NCI-H2107 (cell line): ENCODE data around the gene C9orf50.

ENCODE experiments used
- DNase-seq: peaks from one replicate; lab custom pipeline; 2025; lab: John Stamatoyannopoulos, UW

Gene C9orf50

GRCh38 chr9:129631674-129632129 lies 10.8 kb upstream of the C9orf50 start:
- DNase-seq, result no peak

- no peak for DNase-seq
Measured at GRCh38 chr9:129630967-129631673, 10.2 kb upstream of the C9orf50 start.

GRCh38 chr9:129629251-129629820 lies 8.4 kb upstream of the C9orf50 start:
- no peak for DNase-seq

GRCh38 chr9:129628709-129629108 lies 7.8 kb upstream of the C9orf50 start:
- DNase-seq, result no peak

- no peak for DNase-seq
Measured at GRCh38 chr9:129627556-129628440, 6.9 kb upstream of the C9orf50 start.

- no peak for DNase-seq
Measured at GRCh38 chr9:129626625-129627284, 5.9 kb upstream of the C9orf50 start.

- DNase-seq, result peak; percentile 54
Measured at GRCh38 chr9:129626079-129626624, 5.3 kb upstream of the C9orf50 start, which contains the start of gene NTMT1. TSS of gene NTMT1 (plus strand) at chr9:129626163. CDS start at chr9:129632704, 6,541 bp downstream.

- DNase-seq, result no peak
Measured at GRCh38 chr9:129624947-129625346, 4.0 kb upstream of the C9orf50 start.

GRCh38 chr9:129624168-129624759 lies 3.4 kb upstream of the C9orf50 start:
- DNase-seq, result no peak

- no peak for DNase-seq
Measured at GRCh38 chr9:129623331-129623730, 2.4 kb upstream of the C9orf50 start.

GRCh38 chr9:129619787-129620668 lies 873 bp downstream of the C9orf50 start:
- no peak for DNase-seq

GRCh38 chr9:129617167-129617566 lies 3.7 kb downstream of the C9orf50 start:
- no peak for DNase-seq

- DNase-seq, result no peak
Measured at GRCh38 chr9:129615407-129616285, 5.3 kb downstream of the C9orf50 start.

GRCh38 chr9:129614932-129615331 lies 6.0 kb downstream of the C9orf50 start:
- no peak for DNase-seq

- no peak for DNase-seq
Measured at GRCh38 chr9:129613520-129614175, 7.3 kb downstream of the C9orf50 start.

- DNase-seq, result no peak
Measured at GRCh38 chr9:129612815-129613519, 7.9 kb downstream of the C9orf50 start.

- DNase-seq, result no peak
Measured at GRCh38 chr9:129612123-129612522, 8.8 kb downstream of the C9orf50 start.

- no peak for DNase-seq
Measured at GRCh38 chr9:129611307-129611800, 9.5 kb downstream of the C9orf50 start.
